DMS79 (cell line): Measurements from ENCODE around the gene CHIT1.

Experiments
- DNase-seq: peaks from one replicate; lab custom pipeline; 2025; lab: John Stamatoyannopoulos, UW

CHIT1 gene

GRCh38 chr1:203187689-203188264 lies 41.7 kb downstream of the CHIT1 start:
- DNase-seq, result no peak

GRCh38 chr1:203187304-203187685 lies 42.2 kb downstream of the CHIT1 start:
- no peak for DNase-seq

- no peak for DNase-seq
Observed at GRCh38 chr1:203186446-203187303, 42.8 kb downstream of the CHIT1 start, which contains the start of gene CHI3L1. CHI3L1 (minus strand) TSS chr1:203186704; CDS start chr1:203186623, 81 bp downstream.

GRCh38 chr1:203186091-203186445 lies 43.4 kb downstream of the CHIT1 start:
- no peak for DNase-seq

- no peak for DNase-seq
Observed at GRCh38 chr1:203185585-203185984, 43.9 kb downstream of the CHIT1 start.

- DNase-seq, result no peak
Observed at GRCh38 chr1:203185061-203185461, 44.4 kb downstream of the CHIT1 start.

- no peak for DNase-seq
Observed at GRCh38 chr1:203184467-203184866, 45.0 kb downstream of the CHIT1 start.

- DNase-seq, result no peak
Observed at GRCh38 chr1:203183828-203184227, 45.6 kb downstream of the CHIT1 start.

GRCh38 chr1:203182387-203182953 lies 47.0 kb downstream of the CHIT1 start:
- no peak for DNase-seq

- DNase-seq, result no peak
Observed at GRCh38 chr1:203181586-203182386, 47.7 kb downstream of the CHIT1 start.

GRCh38 chr1:203180611-203181330 lies 48.7 kb downstream of the CHIT1 start:
- no peak for DNase-seq

GRCh38 chr1:203179667-203180005 lies 49.8 kb downstream of the CHIT1 start:
- no peak for DNase-seq

GRCh38 chr1:203178821-203179666 lies 50.4 kb downstream of the CHIT1 start:
- no peak for DNase-seq

GRCh38 chr1:203178083-203178482 lies 51.4 kb downstream of the CHIT1 start:
- DNase-seq, result no peak

GRCh38 chr1:203177470-203178039 lies 51.9 kb downstream of the CHIT1 start:
- DNase-seq, result no peak

- DNase-seq, result no peak
Observed at GRCh38 chr1:203177036-203177405, 52.5 kb downstream of the CHIT1 start.

GRCh38 chr1:203176273-203177035 lies 53.0 kb downstream of the CHIT1 start:
- no peak for DNase-seq

- no peak for DNase-seq
Observed at GRCh38 chr1:203175827-203176241, 53.6 kb downstream of the CHIT1 start.

GRCh38 chr1:203175237-203175826 lies 54.1 kb downstream of the CHIT1 start, which contains the start of gene MYBPH:
MYBPH (minus strand) TSS chr1:203175826; CDS start chr1:203175755, 71 bp downstream.
- no peak for DNase-seq
